Calu3 (cell line): ENCODE measurements around the gene NEUROD2. TPM values are rescaled to one million over a fixed set of nuclear protein-coding genes. Genes with fewer than 3 reads are reported as not detected.

Experiments
- BruUV-seq: library from RNA; stranded (reverse); fragments of 400-500 nt; replicated peaks from 2 replicates; lab custom pipeline; 2021; lab: Mats Ljungman, UMichigan
- CTCF ChIA-PET: fragments of 300-600 bp; sonication (Branson Sonifier 250); formaldehyde crosslinking; loops from one replicate; lab custom pipeline; 2022; ENCODE audit warnings: antibody characterized with exemption; lab: Charles Lee
- DNase-seq: peaks from one replicate; pipeline ENCODE4 v3.0.0; 2022
- H3K27ac Mint-ChIP-seq: one replicate; pipeline ENCODE4 v1.8.0; 2022; ENCODE audit warnings: mixed read lengths; ENCODE audit not compliant: unreplicated experiment
- H3K27me3 Mint-ChIP-seq: one replicate; pipeline ENCODE4 v1.8.0; 2022; ENCODE audit warnings: mixed read lengths; ENCODE audit not compliant: unreplicated experiment
- H3K36me3 Mint-ChIP-seq: one replicate; pipeline ENCODE4 v1.8.0; 2022; ENCODE audit warnings: mild to moderate bottlenecking, moderate library complexity, mixed read lengths; ENCODE audit not compliant: insufficient read depth, unreplicated experiment
- H3K4me1 Mint-ChIP-seq: one replicate; pipeline ENCODE4 v1.8.0; 2022; ENCODE audit warnings: mild to moderate bottlenecking, low read depth, mixed read lengths; ENCODE audit not compliant: unreplicated experiment
- H3K4me3 Mint-ChIP-seq: one replicate; pipeline ENCODE4 v1.8.0; 2022; ENCODE audit warnings: mild to moderate bottlenecking, low read depth, moderate library complexity, mixed read lengths; ENCODE audit not compliant: unreplicated experiment
- H3K9me3 Mint-ChIP-seq: one replicate; pipeline ENCODE4 v1.8.0; 2022; ENCODE audit warnings: low read depth, mixed read lengths; ENCODE audit not compliant: unreplicated experiment
- intact Hi-C: fragments of 100-400 bp; cut with micrococcal nuclease; formaldehyde crosslinking; loops from one replicate; pipeline ENCODE4 v1.10.0; 2022; ENCODE audit not compliant: unreplicated experiment
- total RNA-seq: library from RNA; stranded (reverse); gene quantifications from 2 replicates; pipeline ENCODE4 v1.2.3, GENCODE V29; 2022
- TF ChIP-seq, protein P1 (sequence below): fragments of 200-600 bp; IDR thresholded peaks from one replicate; pipeline ENCODE4 v1.8.0; 2022; ENCODE audit warnings: antibody characterized with exemption; ENCODE audit not compliant: unreplicated experiment

The NEUROD2 gene
- total RNA-seq, 1 experiment from 2014 or later, result not detected

DNA sequence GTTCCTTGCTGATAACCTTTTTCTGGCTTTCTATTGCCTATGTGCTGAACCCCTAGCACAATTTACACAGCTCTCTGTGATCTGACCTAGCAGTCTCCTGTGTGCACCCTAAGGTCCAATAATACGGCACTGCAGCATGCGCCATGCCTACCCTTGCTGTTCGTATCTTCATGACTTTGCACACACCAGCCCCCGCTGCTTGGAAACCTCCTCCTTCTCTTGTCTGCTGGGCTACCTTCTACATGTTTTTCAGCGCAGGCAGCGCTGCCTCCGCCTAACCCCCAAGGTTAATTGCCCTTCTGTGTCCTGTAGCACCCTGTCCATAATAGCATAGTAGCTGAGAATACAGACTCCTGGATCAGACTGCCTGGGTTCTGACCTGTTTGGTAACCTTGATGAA lies 30.6 kb upstream of the NEUROD2 start:
- CTCF ChIA-PET, result interaction anchor here (0.6 to 161.2 kb wide), 22 partner anchors 18 to 827 kb away, joined by 3 to 42089 read pairs (median 10); partner anchors contain the start of genes ERBB2, GRB7, GSDMA and GSDMB
- Mint-ChIP-seq H3K27me3 (no peaks in the 10 kb centered on the region), H3K4me1 (peaks cover 62% of the 10 kb centered on the region), H3K36me3 (peaks cover 28% of the 10 kb centered on the region), H3K9me3 (no peaks in the 10 kb centered on the region), H3K4me3 (peak overlapping the region; percentile 71), H3K27ac (peak overlapping the region; percentile 28)
- intact Hi-C loops, result loop anchor here (10.0 kb wide), 3 partner anchors 476 to 856 kb away; partner anchors contain the start of gene CDC6
- peak; percentile 76 for DNase-seq
- BruUV-seq, result no TSS peak
- TF ChIP-seq, protein P1, sequence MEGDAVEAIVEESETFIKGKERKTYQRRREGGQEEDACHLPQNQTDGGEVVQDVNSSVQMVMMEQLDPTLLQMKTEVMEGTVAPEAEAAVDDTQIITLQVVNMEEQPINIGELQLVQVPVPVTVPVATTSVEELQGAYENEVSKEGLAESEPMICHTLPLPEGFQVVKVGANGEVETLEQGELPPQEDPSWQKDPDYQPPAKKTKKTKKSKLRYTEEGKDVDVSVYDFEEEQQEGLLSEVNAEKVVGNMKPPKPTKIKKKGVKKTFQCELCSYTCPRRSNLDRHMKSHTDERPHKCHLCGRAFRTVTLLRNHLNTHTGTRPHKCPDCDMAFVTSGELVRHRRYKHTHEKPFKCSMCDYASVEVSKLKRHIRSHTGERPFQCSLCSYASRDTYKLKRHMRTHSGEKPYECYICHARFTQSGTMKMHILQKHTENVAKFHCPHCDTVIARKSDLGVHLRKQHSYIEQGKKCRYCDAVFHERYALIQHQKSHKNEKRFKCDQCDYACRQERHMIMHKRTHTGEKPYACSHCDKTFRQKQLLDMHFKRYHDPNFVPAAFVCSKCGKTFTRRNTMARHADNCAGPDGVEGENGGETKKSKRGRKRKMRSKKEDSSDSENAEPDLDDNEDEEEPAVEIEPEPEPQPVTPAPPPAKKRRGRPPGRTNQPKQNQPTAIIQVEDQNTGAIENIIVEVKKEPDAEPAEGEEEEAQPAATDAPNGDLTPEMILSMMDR, result no peak

DNA sequence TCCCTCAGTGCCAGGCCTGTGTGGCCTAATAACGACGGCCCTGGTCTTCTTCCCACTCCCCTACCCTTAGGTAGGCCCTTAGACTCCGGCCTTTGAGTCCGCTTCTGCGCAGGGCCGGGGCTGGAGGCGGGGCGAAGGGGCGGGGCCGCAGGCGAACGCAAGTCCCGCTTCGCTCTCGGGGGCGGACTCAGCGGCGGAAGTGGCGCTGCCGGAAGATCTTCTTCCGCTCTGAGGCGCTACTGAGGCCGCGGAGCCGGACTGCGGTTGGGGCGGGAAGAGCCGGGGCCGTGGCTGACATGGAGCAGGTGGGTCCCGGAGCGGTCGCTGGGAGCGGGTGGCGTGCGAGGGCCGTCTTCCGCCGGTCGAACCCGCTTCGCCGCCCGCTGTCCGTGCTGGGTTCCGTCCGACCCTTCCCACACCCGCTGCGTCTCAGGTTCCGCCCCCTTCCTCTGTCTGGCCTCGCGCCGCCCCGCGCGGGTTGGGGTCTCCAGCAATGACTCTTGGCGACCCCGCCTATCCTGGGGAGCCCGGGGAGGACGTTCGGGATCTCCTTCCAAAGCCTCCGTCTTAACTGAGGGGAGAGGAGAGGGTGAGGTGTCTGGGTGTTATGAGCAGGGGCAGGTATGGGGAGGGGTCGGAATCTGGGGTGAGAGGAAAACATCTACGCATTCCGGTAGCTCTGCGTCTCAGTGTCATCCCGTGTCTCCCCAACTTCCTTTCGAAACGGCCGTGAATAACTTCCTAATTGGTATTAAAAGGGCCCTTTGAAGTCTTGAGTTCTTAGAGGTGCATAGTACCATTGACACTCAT lies 29.4 kb upstream of the NEUROD2 start, which contains the start of gene STARD3:
STARD3 (plus strand) TSS at position 218 of the 810 bp plus-strand sequence. CDS start 16,388 bp downstream, outside the sequence.
- DNase-seq, result no peak
- peaks cover 61% of the 10 kb centered on the region for H3K4me1 Mint-ChIP-seq
- intact Hi-C loops, result loop anchor here (1.0 to 10.0 kb wide), 8 partner anchors 16 to 858 kb away; partner anchors contain the start of genes CDC6 and ERBB2
- no TSS peak for BruUV-seq
- H3K36me3 Mint-ChIP-seq, result peaks cover 29% of the 10 kb centered on the region
- H3K4me3 Mint-ChIP-seq, result peak within 1 kb of the TSS; percentile 71
- CTCF ChIA-PET, result interaction anchor here (0.5 to 161.2 kb wide), 30 partner anchors 17 to 1598 kb away, joined by 3 to 42089 read pairs (median 5); partner anchors contain the start of genes ERBB2, GRB7, GSDMA and GSDMB
- TF ChIP-seq, protein P1, result no peak
- H3K9me3 Mint-ChIP-seq, result no peaks in the 10 kb centered on the region
- peak within 1 kb of the TSS; percentile 28 for H3K27ac Mint-ChIP-seq
- H3K27me3 Mint-ChIP-seq, result peaks cover 5% of the 10 kb centered on the region

DNA sequence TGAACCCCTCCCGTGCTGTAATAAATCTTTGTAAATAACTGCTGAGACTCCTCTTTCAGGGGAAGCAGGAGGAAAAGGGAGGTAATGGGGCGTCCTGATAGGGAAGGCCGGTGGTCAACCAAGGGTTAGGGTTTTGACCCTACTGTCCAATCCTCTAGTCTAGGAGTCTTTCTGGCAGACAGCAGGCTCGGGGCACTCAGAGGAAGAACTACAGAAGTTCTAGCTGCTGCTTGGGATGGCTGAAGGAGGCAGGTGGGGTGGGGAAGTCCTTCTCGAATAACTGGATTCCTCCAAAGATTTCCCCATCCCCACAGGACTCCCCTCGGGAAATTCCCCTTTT lies 28.8 kb upstream of the NEUROD2 start:
- Mint-ChIP-seq H3K27me3 (peaks cover 10% of the 10 kb centered on the region), H3K36me3 (peaks cover 34% of the 10 kb centered on the region), H3K9me3 (no peaks in the 10 kb centered on the region), H3K27ac (peak overlapping the region; percentile 28), H3K4me1 (peaks cover 61% of the 10 kb centered on the region), H3K4me3 (peak overlapping the region; percentile 71)
- CTCF ChIA-PET, result interaction anchor here (0.5 to 161.2 kb wide), 15 partner anchors 16 to 1599 kb away, joined by 3 to 42089 read pairs (median 46); partner anchors contain the start of genes ERBB2, GRB7, GSDMA and GSDMB
- TSS peak; percentile 78 for BruUV-seq
- DNase-seq, result no peak
- TF ChIP-seq, protein P1, result no peak
- intact Hi-C loops, result loop anchor here (2.0 to 10.0 kb wide), 6 partner anchors 26 to 858 kb away; partner anchors contain the start of genes CDC6 and ERBB2

DNA sequence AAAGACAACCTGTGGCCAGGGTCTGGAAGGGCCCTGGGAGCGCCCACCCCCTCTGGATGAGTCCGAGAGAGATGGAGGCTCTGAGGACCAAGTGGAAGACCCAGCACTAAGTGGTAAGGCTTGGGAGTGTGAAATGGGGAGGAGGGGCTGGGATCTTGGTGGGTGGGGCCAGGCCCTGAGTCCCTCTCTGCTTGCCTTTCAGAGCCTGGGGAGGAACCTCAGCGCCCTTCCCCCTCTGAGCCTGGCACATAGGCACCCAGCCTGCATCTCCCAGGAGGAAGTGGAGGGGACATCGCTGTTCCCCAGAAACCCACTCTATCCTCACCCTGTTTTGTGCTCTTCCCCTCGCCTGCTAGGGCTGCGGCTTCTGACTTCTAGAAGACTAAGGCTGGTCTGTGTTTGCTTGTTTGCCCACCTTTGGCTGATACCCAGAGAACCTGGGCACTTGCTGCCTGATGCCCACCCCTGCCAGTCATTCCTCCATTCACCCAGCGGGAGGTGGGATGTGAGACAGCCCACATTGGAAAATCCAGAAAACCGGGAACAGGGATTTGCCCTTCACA lies 28.0 kb upstream of the NEUROD2 start:
- Mint-ChIP-seq H3K27me3 (peaks cover 19% of the 10 kb centered on the region), H3K36me3 (peaks cover 34% of the 10 kb centered on the region), H3K4me1 (peaks cover 66% of the 10 kb centered on the region), H3K9me3 (no peaks in the 10 kb centered on the region), H3K27ac (no peak overlapping the region), H3K4me3 (no peak overlapping the region)
- TF ChIP-seq, protein P1, result no peak
- intact Hi-C loops, result loop anchor here (2.0 to 10.0 kb wide), 6 partner anchors 27 to 859 kb away; partner anchors contain the start of genes CDC6 and ERBB2
- DNase-seq, result no peak
- no TSS peak for BruUV-seq
- CTCF ChIA-PET, result interaction anchor here (0.6 to 161.2 kb wide), 23 partner anchors 15 to 1140 kb away, joined by 3 to 42089 read pairs (median 31); partner anchors contain the start of genes ERBB2, GRB7, GSDMA and GSDMB
